GM21360 (cell line): ENCODE data around the gene BAIAP3.

Experiments
- ATAC-seq: cut with Tn5 transposase; IDR thresholded peaks from one replicate; pipeline ENCODE4 v1.9.1; 2021; ENCODE audit warnings: mild to moderate bottlenecking, moderate library complexity; ENCODE audit not compliant: unreplicated experiment

Gene BAIAP3

GRCh38 chr16:1381612-1382406 lies 48.4 kb downstream of the BAIAP3 start:
- no peak for ATAC-seq

GRCh38 chr16:1383556-1383955 lies 50.1 kb downstream of the BAIAP3 start:
- no peak for ATAC-seq

GRCh38 chr16:1385232-1385631 lies 51.8 kb downstream of the BAIAP3 start:
- no peak for ATAC-seq

- no peak for ATAC-seq
These were observed 53.9 kb downstream of the BAIAP3 start for GRCh38 chr16:1387331-1387730.

- ATAC-seq = no peak
These were observed 56.3 kb downstream of the BAIAP3 start for GRCh38 chr16:1389762-1390161.

GRCh38 chr16:1390239-1390779 lies 56.9 kb downstream of the BAIAP3 start:
- no peak for ATAC-seq

- no peak for ATAC-seq
These were observed 59.4 kb downstream of the BAIAP3 start for GRCh38 chr16:1392826-1393225.

- no peak for ATAC-seq
These were observed 60.2 kb downstream of the BAIAP3 start for GRCh38 chr16:1393613-1394176.

- ATAC-seq = no peak
These were observed 61.0 kb downstream of the BAIAP3 start for GRCh38 chr16:1394367-1394951.

GRCh38 chr16:1395444-1396031 lies 62.1 kb downstream of the BAIAP3 start:
- no peak for ATAC-seq

GRCh38 chr16:1397779-1398178 lies 64.3 kb downstream of the BAIAP3 start:
- no peak for ATAC-seq

GRCh38 chr16:1398351-1398750 lies 64.9 kb downstream of the BAIAP3 start:
- no peak for ATAC-seq
